ENCODE results near the gene PDE10A.

The PDE10A gene

GRCh38 chr6:165656581-165657324, 6.3 kb downstream of the PDE10A start:
- no peak for DNase-seq (ENCODE audit: low read depth in 1 of 2, low spot score in 1 of 2)

- no peak for DNase-seq (ENCODE audit: low read depth in 1 of 2, low spot score in 1 of 2)
These were observed 7.8 kb downstream of the PDE10A start for GRCh38 chr6:165655191-165655590.

- DNase-seq (ENCODE audit: low read depth in 1 of 2, low spot score in 1 of 2) = no peak
These were observed 8.9 kb downstream of the PDE10A start for GRCh38 chr6:165654144-165654543.

DNA sequence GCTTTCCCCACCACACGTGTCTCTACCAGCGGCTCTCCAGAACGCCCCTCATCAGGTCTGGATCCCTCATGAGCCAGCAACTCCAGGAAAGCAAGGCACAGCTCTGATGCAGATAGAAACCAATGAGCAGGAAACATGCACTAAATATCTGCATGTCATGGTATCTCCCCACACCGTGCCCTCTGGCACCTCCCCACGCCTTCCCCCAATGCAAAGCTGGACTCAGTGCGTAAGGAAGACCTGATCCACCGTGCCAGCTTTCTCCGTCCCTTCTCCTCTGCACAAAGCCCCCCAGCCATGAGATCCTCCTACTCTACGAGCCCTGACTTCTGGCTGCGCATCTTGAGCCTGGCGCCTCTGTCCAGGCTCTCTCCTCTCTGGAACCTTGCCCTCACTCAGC, 9.4 kb downstream of the PDE10A start:
- DNase-seq (ENCODE audit: low read depth in 1 of 2, low spot score in 1 of 2) = no peak

GRCh38 chr6:165653196-165653595, 9.8 kb downstream of the PDE10A start:
- DNase-seq (ENCODE audit: low read depth in 1 of 2, low spot score in 1 of 2) = no peak

DNA sequence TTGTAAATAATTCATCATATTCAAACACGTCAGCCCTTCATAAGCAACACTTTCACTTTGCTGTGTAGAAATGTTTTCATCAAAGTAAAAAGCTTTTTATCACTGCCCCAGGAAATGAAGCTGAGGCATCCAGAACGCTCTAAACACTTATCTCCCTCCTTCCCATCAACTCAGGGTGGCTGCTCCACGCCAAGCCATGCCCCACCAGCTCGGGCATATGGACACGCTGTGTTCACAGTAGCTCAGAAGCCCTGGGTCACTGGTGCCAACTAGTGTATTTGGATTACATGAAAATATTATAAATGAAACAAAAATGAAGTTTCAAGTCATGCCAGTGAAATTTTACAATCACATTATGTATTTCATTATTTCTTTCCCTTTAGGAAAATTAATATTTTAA, 10.3 kb downstream of the PDE10A start:
- DNase-seq (ENCODE audit: low read depth in 1 of 2, low spot score in 1 of 2) = no peak

GRCh38 chr6:165649166-165650137, 13.6 kb downstream of the PDE10A start:
- no peak for DNase-seq (ENCODE audit: low read depth in 1 of 2, low spot score in 1 of 2)

- no peak for DNase-seq (ENCODE audit: low read depth in 1 of 2, low spot score in 1 of 2)
These were observed 16.0 kb downstream of the PDE10A start for GRCh38 chr6:165647041-165647440.

DNA sequence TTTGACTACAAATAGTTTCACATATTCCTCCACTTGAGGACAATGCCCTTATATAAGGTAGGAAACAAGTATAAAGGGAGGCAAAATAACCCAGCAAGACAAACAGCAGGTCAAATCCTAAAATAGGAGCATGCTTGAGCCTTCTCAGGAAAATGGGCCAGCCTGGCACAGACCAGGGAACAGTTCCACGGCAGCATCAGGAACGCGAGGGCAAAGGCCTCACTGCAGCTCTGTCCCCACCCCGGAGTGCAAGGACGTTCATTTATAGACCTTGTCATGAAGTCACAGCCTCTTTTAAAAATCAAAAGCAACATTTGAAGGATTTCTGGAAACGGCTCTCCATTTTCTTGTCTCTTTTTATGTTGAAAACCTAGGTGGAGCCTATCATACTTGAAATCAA, 17.1 kb downstream of the PDE10A start:
- DNase-seq (ENCODE audit: low read depth in 1 of 2, low spot score in 1 of 2) = no peak

DNA sequence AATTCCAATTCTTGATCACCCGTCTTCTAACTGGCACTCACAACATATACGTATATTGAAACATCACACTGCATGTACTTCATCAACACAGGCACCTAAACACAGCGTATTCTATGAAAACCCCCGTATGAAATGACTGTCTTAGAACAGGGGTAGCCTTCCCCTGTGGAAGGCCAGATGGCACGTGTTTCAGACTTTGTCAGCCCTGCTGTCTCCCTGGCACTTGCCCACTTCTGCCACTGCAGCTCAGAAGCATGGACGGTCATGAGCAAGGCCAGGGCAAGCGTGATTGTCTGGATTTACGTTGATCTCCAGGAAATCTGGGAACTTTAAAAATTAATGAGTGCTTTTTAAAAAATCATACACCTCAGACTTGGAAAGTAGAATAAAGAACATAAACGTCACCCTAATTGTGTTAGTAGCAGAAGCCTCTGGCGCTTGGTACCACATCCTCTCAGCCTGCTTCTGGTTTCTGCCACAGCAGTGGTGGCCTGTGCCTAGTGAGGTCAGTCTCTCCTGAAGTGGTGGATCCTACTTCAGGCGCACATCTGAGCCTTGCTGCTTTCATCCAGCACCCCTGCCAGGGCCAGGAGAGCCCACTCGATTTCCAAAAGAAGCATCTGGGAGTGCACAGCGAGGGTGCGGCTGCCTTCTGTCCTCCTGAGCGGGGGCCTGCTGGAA, 18.3 kb downstream of the PDE10A start:
- DNase-seq (ENCODE audit: low read depth in 1 of 2, low spot score in 1 of 2) = no peak

- DNase-seq (ENCODE audit: low read depth in 1 of 2, low spot score in 1 of 2) = no peak
These were observed 20.0 kb downstream of the PDE10A start for GRCh38 chr6:165643015-165643414.

GRCh38 chr6:165641672-165642156, 21.3 kb downstream of the PDE10A start:
- no peak for DNase-seq (ENCODE audit: low read depth in 1 of 2, low spot score in 1 of 2)

GRCh38 chr6:165640806-165641205, 22.2 kb downstream of the PDE10A start:
- no peak for DNase-seq (ENCODE audit: low read depth in 1 of 2, low spot score in 1 of 2)

DNA sequence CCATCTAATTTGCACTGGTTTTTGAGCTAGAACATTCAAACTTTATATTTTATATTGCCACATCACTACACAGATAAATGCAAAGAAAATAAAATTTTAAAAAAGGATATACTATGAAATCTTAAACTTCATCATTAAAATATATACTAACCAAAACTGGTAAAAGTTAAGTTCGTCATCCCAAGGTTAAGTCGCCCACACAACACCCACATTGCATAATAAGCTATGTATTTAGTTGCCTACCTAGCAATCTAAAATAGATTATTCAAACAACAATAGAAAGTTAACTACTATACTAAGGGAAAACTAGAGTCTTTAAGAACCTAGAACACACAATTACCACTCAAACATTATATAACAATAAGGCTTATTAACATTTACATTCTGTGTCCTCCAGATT, 24.5 kb downstream of the PDE10A start:
- DNase-seq (ENCODE audit: low read depth in 1 of 2, low spot score in 1 of 2) = no peak

DNA sequence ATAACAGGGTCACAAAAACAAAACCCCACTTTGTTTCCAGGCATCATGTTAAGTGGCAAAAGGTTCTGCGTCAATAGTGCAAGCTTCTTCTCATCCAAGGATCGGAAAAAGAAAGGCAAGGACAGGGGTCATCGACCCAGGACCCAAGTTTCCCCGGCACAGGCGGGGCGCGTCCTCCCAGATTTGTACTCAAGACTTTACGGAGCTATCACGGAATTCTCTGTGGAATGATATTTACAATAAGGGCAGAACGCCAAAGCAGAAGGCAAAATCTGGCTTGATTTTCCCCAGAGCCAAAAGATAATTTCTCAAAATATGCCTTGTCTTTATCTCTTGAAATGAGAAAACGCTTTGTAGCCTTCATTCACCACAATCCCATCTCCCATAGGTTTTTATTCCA, 25.5 kb downstream of the PDE10A start:
- no peak for DNase-seq (ENCODE audit: low read depth in 1 of 2, low spot score in 1 of 2)

DNA sequence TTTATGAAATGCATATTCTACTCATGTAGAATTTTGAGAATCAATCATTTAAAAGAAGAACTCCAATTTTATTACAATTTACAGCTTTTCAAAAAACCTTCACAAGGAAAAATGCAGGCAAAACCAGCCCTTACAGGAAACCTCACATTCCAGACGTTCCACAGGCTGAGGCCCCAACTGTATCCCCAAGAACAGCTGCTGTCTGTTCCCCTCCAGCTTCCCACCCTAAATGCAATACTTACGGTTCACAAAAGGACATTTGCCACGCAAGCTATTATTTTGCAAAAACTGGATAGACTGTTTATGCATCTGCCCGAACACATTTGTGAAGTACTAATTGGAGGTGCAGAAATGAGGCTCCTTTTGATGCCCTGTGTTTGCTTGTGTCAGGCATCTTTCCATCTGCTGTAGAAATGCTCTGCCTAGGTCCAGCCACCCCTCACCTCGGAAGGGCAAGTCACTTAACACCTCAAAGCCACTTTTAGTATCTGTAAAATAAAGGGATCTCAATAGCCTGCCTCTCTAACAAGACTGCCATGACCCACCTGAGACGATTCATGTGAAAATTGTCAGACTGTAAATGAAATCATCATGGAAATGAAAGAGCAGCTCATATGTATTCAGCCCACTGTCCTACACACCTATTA, 26.5 kb downstream of the PDE10A start:
- no peak for DNase-seq (ENCODE audit: low read depth in 1 of 2, low spot score in 1 of 2)

GRCh38 chr6:165635965-165636364, 27.1 kb downstream of the PDE10A start:
- DNase-seq (ENCODE audit: low read depth in 1 of 2, low spot score in 1 of 2) = no peak

DNA sequence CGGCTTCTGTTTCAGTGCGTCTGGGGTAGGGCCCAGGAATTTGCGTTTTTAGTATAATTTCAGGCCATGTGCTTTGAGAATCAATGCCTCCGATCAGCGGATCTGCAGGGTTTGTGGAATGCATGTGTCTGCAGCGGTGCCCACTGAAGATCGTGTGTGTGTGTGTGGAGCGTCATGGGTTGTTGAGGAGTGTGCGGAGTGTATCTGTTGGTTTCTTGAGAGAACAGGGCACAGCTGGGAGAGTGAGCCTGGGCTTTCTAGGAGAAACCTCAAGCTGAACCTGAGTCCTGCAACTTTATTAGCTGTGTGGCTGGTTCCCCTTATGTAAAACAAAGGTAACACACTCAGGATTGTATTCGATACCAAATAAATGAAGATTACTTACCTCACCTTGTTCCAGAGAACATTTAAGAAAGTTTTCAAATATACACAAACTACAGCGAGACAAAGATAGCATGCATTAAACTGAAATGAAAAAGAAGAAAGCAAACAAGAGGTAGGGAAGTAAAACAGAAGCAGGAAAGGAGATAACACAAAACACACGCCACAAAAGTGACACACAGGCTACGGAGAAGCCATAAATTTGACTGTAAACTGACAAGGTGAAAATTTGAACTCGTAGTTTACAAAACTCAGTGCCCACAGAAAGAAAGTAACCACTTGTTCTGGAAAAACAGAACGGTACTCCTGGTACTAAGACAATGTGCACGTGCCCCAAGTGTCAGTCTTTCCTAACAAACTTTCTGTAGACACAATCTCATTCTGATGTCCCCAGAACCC, 28.8 kb downstream of the PDE10A start:
- DNase-seq (ENCODE audit: low read depth in 1 of 2, low spot score in 1 of 2) = no peak

- no peak for DNase-seq (ENCODE audit: low read depth in 1 of 2, low spot score in 1 of 2)
These were observed 30.8 kb downstream of the PDE10A start for GRCh38 chr6:165632194-165632593.

DNA sequence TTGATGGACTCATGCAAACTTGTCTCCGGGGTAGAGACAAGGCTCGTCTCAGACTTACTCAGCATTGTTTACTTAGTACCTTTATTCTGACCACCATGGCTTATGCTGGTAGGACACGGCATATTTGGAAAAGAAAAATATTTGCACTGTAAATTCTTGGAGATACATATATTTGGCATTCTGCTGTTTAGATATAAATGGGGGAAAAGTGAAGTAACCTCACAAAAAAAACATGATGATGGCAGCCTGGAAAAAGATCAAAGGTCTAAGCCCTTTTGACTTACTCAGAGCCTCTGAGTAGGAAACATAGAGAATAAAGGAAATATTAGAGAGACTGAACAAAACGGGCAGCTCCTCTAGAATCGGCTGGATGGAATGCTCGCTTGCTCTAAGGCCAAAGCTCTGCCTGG, 32.5 kb downstream of the PDE10A start:
- no peak for DNase-seq (ENCODE audit: low read depth in 1 of 2, low spot score in 1 of 2)

Measured in activated CD4-positive, alpha-beta T cell treated with anti-CD3 and anti-CD28 coated beads, Interleukin-2, amount 50 U/mL, for 24 hours (primary cell).